Measurements from ENCODE around the gene METTL24. TPM values are rescaled to one million over a fixed set of nuclear protein-coding genes. Genes with fewer than 3 reads are reported as not detected.
A peak's percentile ranks its signal among the peaks of the same experiment; 100 is the strongest.

METTL24 gene
- total RNA-seq, 1 experiment from 2014 or later = not detected

DNA sequence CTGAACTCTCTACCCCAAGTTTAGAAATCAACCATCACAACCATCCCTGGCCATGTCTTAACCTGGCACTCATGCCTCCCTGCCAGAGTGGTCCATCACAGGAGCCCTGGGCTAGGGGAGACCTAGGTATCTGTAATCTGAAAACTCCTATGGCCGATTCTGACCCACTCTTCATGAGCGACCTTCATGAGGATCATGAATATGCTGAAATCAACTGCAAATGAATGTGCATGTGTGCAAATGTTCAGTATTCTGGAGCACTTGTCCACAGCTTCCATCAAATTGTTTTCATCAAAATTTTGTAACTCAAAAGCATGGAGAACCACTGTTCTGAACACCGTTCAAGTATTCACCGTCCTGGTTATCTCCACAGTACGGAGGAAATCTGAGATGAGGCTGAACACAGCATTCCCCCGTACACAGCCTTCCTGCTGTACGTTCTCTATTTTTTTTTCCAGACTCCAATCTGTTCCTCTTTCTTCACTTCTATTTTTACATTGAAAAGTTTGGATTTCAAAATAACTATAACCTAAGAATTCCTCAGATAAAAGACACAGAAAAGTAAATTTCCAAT, 17.7 kb downstream of the METTL24 start:
- Histone ChIP-seq H3K9me3 (ENCODE audit: low read length) (no peaks in the 10 kb centered on the region), H3K79me2 (ENCODE audit: low read length) (no peaks in the 10 kb centered on the region), H3K4me3 (ENCODE audit: low read length) (no peak overlapping the region), H3K27ac (ENCODE audit: low read length) (no peak overlapping the region), H3K4me1 (ENCODE audit: low read length) (peaks cover 17% of the 10 kb centered on the region), H4K20me1 (ENCODE audit: insufficient read depth, low read depth, low read length) (no peaks in the 10 kb centered on the region), H3K4me2 (ENCODE audit: low read depth, low read length, poor library complexity, severe bottlenecking) (no peak overlapping the region), H3K36me3 (ENCODE audit: insufficient read depth, low read length) (no peaks in the 10 kb centered on the region), H3K9me2 (replicated peaks; ENCODE audit: insufficient read depth, low read length) (no peaks in the 10 kb centered on the region), H2AFZ (ENCODE audit: low read length) (no peak overlapping the region), H3K27me3 (ENCODE audit: low read length) (no peaks in the 10 kb centered on the region), H3K9ac (ENCODE audit: low read length) (no peak overlapping the region)
- no peak for DNase-seq

DNA sequence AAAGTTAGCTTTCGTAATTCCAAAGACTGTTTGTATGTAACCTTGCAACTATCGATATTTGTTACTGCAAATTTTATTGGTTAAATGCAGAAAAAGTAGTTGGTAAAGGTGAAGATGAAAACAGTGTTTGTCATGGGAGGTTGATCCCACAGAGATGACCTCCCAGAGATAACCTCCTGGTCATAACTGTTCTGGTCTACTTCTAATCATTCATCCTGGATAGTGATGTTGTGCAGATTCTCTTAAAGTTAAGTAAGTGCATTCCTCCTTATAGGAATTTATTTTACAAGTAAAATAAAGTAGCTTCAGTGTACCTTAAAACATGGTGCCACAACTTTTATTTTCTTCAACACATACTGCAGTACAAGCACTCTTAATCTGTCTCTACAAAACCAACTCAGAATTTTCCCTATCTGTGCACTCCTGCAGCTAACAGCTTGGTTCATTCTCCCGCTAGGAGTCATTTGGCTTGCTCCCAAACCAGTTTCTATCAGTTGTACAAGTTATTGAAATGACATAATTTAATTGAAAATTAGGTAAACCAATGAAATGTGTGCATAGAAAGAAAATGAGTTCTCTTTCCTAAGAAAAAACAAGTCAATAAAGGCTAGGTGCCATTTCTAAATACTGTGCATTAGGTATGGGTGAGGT, 19.2 kb downstream of the METTL24 start:
- no peak for DNase-seq
- H2AFZ ChIP-seq (ENCODE audit: low read length) = no peak overlapping the region

DNA sequence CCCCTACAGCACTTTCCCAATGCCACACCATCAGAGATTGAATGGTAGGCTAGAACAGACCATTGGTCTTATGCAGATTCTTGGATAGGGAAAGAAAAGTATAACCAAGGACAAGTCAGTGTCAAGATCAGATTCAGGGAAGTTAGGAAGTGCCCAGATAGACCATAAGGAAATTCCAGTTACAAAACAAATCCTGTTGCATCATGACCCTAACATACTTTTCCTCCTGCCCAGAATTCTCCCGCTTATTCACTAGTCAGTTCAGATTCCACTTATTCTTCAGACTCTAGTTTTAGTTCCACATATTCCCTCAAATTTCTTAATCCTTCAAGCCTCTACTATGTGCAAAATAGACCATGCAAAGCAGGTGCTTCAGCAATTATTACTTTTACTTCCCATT, 20.7 kb downstream of the METTL24 start:
- Histone ChIP-seq H3K4me3 (ENCODE audit: low read length) (no peak overlapping the region), H3K9me2 (replicated peaks; ENCODE audit: insufficient read depth, low read length) (no peaks in the 10 kb centered on the region), H3K4me2 (ENCODE audit: low read depth, low read length, poor library complexity, severe bottlenecking) (peak overlapping the region; percentile 14), H2AFZ (ENCODE audit: low read length) (no peak overlapping the region), H4K20me1 (ENCODE audit: insufficient read depth, low read depth, low read length) (no peaks in the 10 kb centered on the region), H3K9ac (ENCODE audit: low read length) (no peak overlapping the region), H3K36me3 (ENCODE audit: insufficient read depth, low read length) (no peaks in the 10 kb centered on the region), H3K27me3 (ENCODE audit: low read length) (no peaks in the 10 kb centered on the region), H3K9me3 (ENCODE audit: low read length) (no peaks in the 10 kb centered on the region), H3K4me1 (ENCODE audit: low read length) (peaks cover 8% of the 10 kb centered on the region), H3K79me2 (ENCODE audit: low read length) (no peaks in the 10 kb centered on the region), H3K27ac (ENCODE audit: low read length) (no peak overlapping the region)
- DNase-seq = no peak

More for the DNA sequence above, 19.2 kb downstream of the METTL24 start:
- no peaks in the 10 kb centered on the region for H3K27me3 ChIP-seq (ENCODE audit: low read length)
- H4K20me1 ChIP-seq (ENCODE audit: insufficient read depth, low read depth, low read length) = no peaks in the 10 kb centered on the region
- no peaks in the 10 kb centered on the region for H3K9me2 ChIP-seq (replicated peaks; ENCODE audit: insufficient read depth, low read length)
- H3K79me2 ChIP-seq (ENCODE audit: low read length) = no peaks in the 10 kb centered on the region
- H3K4me2 ChIP-seq (ENCODE audit: low read depth, low read length, poor library complexity, severe bottlenecking) = no peak overlapping the region
- H3K4me3 ChIP-seq (ENCODE audit: low read length) = no peak overlapping the region
- no peaks in the 10 kb centered on the region for H3K36me3 ChIP-seq (ENCODE audit: insufficient read depth, low read length)
- no peak overlapping the region for H3K27ac ChIP-seq (ENCODE audit: low read length)
- no peaks in the 10 kb centered on the region for H3K9me3 ChIP-seq (ENCODE audit: low read length)
- H3K4me1 ChIP-seq (ENCODE audit: low read length) = peaks cover 8% of the 10 kb centered on the region
- no peak overlapping the region for H3K9ac ChIP-seq (ENCODE audit: low read length)

DNA sequence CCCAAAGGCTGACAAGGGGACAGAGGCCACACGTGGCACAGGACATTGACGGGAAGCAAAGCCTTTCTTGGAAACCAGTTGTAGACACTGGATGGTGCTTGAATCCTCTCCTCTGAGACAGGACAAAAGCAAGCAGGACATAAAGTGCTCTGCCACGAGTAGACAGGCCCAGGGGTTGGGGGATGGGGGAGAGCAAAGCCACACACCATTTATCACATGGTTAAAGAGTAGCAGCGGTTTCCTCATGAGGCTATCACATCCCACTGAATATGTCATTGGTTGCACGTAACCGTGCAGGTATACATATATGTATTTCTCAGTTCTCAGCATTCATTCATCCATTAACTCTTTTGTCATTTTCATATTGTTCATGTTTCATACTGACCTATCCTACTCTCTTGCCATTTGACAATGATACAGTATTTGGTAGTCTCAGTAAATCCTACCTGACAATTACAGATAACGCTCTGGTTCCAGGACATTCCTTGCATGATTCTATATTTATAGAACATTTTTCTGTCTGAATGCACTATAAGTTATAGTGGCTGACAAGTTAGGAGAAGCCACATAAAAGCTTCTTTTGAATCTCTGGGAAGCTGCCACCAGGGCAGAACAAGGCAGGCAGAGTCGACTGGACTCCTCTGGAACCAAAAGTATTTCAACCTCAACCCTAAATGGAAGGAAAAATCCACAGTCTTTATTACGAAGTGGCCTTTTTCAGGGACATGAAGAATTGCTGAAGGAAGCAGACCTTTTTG, 23.5 kb downstream of the METTL24 start:
- Histone ChIP-seq H4K20me1 (ENCODE audit: insufficient read depth, low read depth, low read length) (no peaks in the 10 kb centered on the region), H3K36me3 (ENCODE audit: insufficient read depth, low read length) (no peaks in the 10 kb centered on the region), H3K4me1 (ENCODE audit: low read length) (peaks cover 8% of the 10 kb centered on the region), H3K4me3 (ENCODE audit: low read length) (no peak overlapping the region), H3K27ac (ENCODE audit: low read length) (no peak overlapping the region), H3K27me3 (ENCODE audit: low read length) (no peaks in the 10 kb centered on the region), H3K9me3 (ENCODE audit: low read length) (no peaks in the 10 kb centered on the region), H2AFZ (ENCODE audit: low read length) (no peak overlapping the region), H3K9ac (ENCODE audit: low read length) (no peak overlapping the region), H3K4me2 (ENCODE audit: low read depth, low read length, poor library complexity, severe bottlenecking) (no peak overlapping the region), H3K79me2 (ENCODE audit: low read length) (no peaks in the 10 kb centered on the region), H3K9me2 (replicated peaks; ENCODE audit: insufficient read depth, low read length) (no peaks in the 10 kb centered on the region)
- no peak for DNase-seq

DNA sequence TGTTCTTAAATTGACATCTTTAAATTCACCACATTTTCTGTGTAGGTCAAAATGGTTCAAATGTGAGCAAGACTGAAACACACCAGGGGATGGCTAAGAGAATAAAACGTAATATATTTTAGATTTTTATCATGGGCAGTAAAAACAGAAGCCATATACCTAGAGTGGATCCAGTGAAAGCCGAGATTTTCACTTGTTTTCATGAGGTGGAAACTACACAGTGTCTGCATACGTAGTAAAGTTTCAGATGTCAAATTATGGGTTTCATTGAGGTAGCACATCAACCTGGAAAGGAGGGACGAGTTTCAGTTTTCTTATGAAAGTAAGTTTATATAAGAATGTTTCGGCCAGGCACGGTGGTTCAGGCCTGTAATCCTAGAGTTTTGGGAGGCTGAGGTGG, 25.9 kb downstream of the METTL24 start:
- H3K9me2 ChIP-seq (replicated peaks; ENCODE audit: insufficient read depth, low read length) = no peaks in the 10 kb centered on the region
- H3K36me3 ChIP-seq (ENCODE audit: insufficient read depth, low read length) = no peaks in the 10 kb centered on the region
- no peak overlapping the region for H3K27ac ChIP-seq (ENCODE audit: low read length)
- no peak overlapping the region for H3K4me3 ChIP-seq (ENCODE audit: low read length)
- no peaks in the 10 kb centered on the region for H3K27me3 ChIP-seq (ENCODE audit: low read length)
- no peaks in the 10 kb centered on the region for H3K9me3 ChIP-seq (ENCODE audit: low read length)
- H2AFZ ChIP-seq (ENCODE audit: low read length) = no peak overlapping the region
- no peak overlapping the region for H3K4me2 ChIP-seq (ENCODE audit: low read depth, low read length, poor library complexity, severe bottlenecking)
- H4K20me1 ChIP-seq (ENCODE audit: insufficient read depth, low read depth, low read length) = no peaks in the 10 kb centered on the region
- H3K9ac ChIP-seq (ENCODE audit: low read length) = no peak overlapping the region
- peaks cover 3% of the 10 kb centered on the region for H3K4me1 ChIP-seq (ENCODE audit: low read length)
- no peaks in the 10 kb centered on the region for H3K79me2 ChIP-seq (ENCODE audit: low read length)
- no peak for DNase-seq

- Histone ChIP-seq H3K79me2 (ENCODE audit: low read length) (no peaks in the 10 kb centered on the region), H3K4me1 (ENCODE audit: low read length) (peaks cover 2% of the 10 kb centered on the region; the same call in 1 of the 2 replicates), H3K27me3 (ENCODE audit: low read length) (no peaks in the 10 kb centered on the region), H3K9ac (ENCODE audit: low read length) (no peak overlapping the region), H3K4me3 (ENCODE audit: low read length) (no peak overlapping the region), H2AFZ (ENCODE audit: low read length) (no peak overlapping the region), H4K20me1 (ENCODE audit: insufficient read depth, low read depth, low read length) (no peaks in the 10 kb centered on the region), H3K4me2 (ENCODE audit: low read depth, low read length, poor library complexity, severe bottlenecking) (no peak overlapping the region), H3K36me3 (ENCODE audit: insufficient read depth, low read length) (no peaks in the 10 kb centered on the region), H3K9me3 (ENCODE audit: low read length) (no peaks in the 10 kb centered on the region), H3K27ac (ENCODE audit: low read length) (no peak overlapping the region), H3K9me2 (replicated peaks; ENCODE audit: insufficient read depth, low read length) (no peaks in the 10 kb centered on the region)
- no peak for DNase-seq
Observed at GRCh38 chr6:110331816-110332215, 26.3 kb downstream of the METTL24 start.

DNA sequence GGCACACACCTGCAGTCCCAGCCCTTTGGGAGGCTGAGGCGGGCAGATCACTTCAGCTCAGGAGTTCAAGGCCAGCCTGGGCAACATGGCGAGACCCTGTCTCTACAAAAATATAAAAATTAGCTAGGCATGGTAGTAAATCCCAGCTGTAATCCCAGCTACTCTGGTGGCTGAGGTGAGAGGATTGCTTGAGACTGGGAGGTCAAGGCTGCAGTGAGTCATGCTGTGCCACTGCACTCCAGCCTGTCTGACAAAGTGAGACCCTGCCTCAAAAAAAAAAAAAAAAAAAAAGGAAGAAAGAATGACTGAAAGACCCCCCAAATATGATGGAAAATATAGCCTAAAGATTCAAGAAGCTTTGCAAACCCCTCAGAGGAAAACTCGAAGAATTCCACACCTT, 26.8 kb downstream of the METTL24 start:
- Histone ChIP-seq H3K27ac (ENCODE audit: low read length) (no peak overlapping the region), H4K20me1 (ENCODE audit: insufficient read depth, low read depth, low read length) (no peaks in the 10 kb centered on the region), H3K36me3 (ENCODE audit: insufficient read depth, low read length) (no peaks in the 10 kb centered on the region), H3K4me2 (ENCODE audit: low read depth, low read length, poor library complexity, severe bottlenecking) (no peak overlapping the region), H2AFZ (ENCODE audit: low read length) (no peak overlapping the region), H3K27me3 (ENCODE audit: low read length) (no peaks in the 10 kb centered on the region), H3K9me2 (replicated peaks; ENCODE audit: insufficient read depth, low read length) (no peaks in the 10 kb centered on the region), H3K4me1 (ENCODE audit: low read length) (peaks cover 2% of the 10 kb centered on the region; the same call in 1 of the 2 replicates), H3K9ac (ENCODE audit: low read length) (no peak overlapping the region), H3K79me2 (ENCODE audit: low read length) (no peaks in the 10 kb centered on the region), H3K9me3 (ENCODE audit: low read length) (no peaks in the 10 kb centered on the region), H3K4me3 (ENCODE audit: low read length) (no peak overlapping the region)
- DNase-seq = no peak

GRCh38 chr6:110329714-110330436, 28.3 kb downstream of the METTL24 start:
- Histone ChIP-seq H3K4me3 (ENCODE audit: low read length) (no peak overlapping the region), H3K27ac (ENCODE audit: low read length) (no peak overlapping the region), H2AFZ (ENCODE audit: low read length) (no peak overlapping the region), H4K20me1 (ENCODE audit: insufficient read depth, low read depth, low read length) (no peaks in the 10 kb centered on the region), H3K79me2 (ENCODE audit: low read length) (no peaks in the 10 kb centered on the region), H3K27me3 (ENCODE audit: low read length) (no peaks in the 10 kb centered on the region), H3K9me2 (replicated peaks; ENCODE audit: insufficient read depth, low read length) (no peaks in the 10 kb centered on the region), H3K4me1 (ENCODE audit: low read length) (peaks cover 2% of the 10 kb centered on the region; the same call in 1 of the 2 replicates), H3K4me2 (ENCODE audit: low read depth, low read length, poor library complexity, severe bottlenecking) (no peak overlapping the region), H3K36me3 (ENCODE audit: insufficient read depth, low read length) (no peaks in the 10 kb centered on the region), H3K9ac (ENCODE audit: low read length) (no peak overlapping the region), H3K9me3 (ENCODE audit: low read length) (no peaks in the 10 kb centered on the region)
- DNase-seq = no peak

Data from Karpas-422 (cell line).